ENCODE data around the gene NFYC. TPM values are rescaled to one million over a fixed set of nuclear protein-coding genes. Genes with fewer than 3 reads are reported as not detected.
A peak's percentile ranks its signal among the peaks of the same experiment; 100 is the strongest.

Gene NFYC
- total and polyA plus RNA-seq, 3 donors from 2014 or later = 69.1 to 83.9 (median 70.0) TPM

DNA sequence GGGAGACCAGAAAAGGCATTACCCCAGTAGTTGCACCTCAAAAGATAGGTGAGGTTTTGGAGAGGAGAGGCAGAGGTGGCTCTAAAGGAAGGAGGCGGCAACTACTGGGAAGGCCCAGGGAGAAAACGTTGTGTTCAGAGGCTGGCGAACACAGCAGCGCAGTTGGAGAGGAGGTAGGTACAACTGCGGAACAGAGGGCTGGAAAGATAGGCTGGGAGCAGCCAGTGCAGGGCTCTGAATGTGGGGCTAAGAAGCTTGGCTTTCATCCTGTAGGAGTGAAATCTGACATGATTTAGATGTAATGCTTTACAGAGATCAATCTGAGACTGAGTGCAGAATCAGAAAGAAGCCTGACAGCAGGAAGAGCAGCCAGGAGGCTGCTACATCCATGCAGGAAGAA is 39.0 kb upstream of the NFYC start:
- Histone ChIP-seq H3K27ac (no peak overlapping the region), H3K4me1 (no peaks in the 10 kb centered on the region), H3K9me3 (no peaks in the 10 kb centered on the region), H3K36me3 (ENCODE audit: low read depth, missing control alignments) (no peaks in the 10 kb centered on the region), H3K27me3 (no peaks in the 10 kb centered on the region), H3K4me3 (no peak overlapping the region)
- TF ChIP-seq, protein P1, sequence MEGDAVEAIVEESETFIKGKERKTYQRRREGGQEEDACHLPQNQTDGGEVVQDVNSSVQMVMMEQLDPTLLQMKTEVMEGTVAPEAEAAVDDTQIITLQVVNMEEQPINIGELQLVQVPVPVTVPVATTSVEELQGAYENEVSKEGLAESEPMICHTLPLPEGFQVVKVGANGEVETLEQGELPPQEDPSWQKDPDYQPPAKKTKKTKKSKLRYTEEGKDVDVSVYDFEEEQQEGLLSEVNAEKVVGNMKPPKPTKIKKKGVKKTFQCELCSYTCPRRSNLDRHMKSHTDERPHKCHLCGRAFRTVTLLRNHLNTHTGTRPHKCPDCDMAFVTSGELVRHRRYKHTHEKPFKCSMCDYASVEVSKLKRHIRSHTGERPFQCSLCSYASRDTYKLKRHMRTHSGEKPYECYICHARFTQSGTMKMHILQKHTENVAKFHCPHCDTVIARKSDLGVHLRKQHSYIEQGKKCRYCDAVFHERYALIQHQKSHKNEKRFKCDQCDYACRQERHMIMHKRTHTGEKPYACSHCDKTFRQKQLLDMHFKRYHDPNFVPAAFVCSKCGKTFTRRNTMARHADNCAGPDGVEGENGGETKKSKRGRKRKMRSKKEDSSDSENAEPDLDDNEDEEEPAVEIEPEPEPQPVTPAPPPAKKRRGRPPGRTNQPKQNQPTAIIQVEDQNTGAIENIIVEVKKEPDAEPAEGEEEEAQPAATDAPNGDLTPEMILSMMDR (IDR thresholded peaks at IDR 0.05) = no peak
- TF ChIP-seq POLR2A (IDR thresholded peaks at IDR 0.05) = no peak
- intact Hi-C loops (cut with DNase I; ENCODE audit: low total_unique reads) = no loop called here
- DNase-seq = no peak
- 80 to 87% methylated on average over 5 of the region's 5 CpGs for WGBS, 2 donors

DNA sequence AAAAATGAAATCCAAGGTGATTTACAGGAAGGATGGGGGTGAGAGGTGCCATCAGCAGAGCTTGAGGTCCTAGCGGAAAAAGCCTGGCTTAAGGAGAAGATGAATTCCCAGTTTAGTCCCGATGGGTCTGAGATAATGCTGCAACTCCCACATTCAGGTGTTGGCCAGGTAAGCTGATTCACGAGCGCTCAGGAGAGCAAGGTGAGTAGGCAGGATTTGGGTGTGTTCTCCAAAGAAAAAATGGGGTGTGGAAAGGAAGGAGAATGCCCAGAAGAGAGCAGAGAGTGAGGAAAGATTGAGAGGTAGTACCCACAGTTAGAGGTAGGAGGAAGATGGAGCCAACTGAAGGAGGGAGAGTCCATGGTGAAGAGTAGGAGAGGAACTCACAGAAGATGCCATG is 38.5 kb upstream of the NFYC start:
- no peaks in the 10 kb centered on the region for H3K4me1 ChIP-seq
- WGBS, 2 donors = 88 to 96% methylated on average over 4 of the region's 4 CpGs
- H3K9me3 ChIP-seq = no peaks in the 10 kb centered on the region
- intact Hi-C loops (cut with DNase I; ENCODE audit: low total_unique reads) = no loop called here
- no peaks in the 10 kb centered on the region for H3K27me3 ChIP-seq
- no peak overlapping the region for H3K4me3 ChIP-seq
- H3K36me3 ChIP-seq (ENCODE audit: low read depth, missing control alignments) = no peaks in the 10 kb centered on the region
- DNase-seq = no peak
- TF ChIP-seq, protein P1 (IDR thresholded peaks at IDR 0.05) = no peak
- no peak for TF ChIP-seq POLR2A (IDR thresholded peaks at IDR 0.05)
- H3K27ac ChIP-seq = no peak overlapping the region

DNA sequence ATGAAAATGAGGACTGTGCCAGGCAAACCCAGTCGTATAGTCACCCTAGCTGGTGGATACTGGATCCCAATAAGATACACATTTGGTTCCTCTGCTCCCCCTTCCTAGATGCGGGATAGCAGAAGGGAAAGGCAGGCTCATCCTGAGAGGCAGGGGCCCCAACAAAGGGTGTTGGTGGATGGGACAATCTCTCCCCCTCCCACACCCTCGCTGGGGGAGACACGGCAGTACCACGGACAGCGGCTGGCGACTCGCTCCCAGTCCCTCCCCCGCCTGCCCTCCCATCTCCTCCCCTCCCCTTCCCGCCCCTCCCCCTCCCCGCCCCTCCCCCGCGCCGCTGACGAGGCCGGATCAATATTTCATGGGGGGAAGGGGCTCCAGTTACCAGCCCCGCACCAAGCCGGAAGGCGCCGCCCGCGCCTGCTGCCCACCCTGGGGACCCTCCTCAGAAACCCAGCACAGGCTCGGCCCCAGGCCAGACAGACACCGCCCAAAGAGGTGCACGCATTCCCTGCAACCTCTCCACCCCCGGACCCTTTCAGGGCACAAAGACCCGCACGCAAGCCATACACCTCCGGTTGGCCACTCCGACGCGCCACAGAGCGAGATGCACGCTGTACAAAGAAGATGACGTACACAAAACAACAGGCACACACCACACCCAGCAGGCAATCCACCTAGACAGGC is 37.5 kb upstream of the NFYC start:
- Histone ChIP-seq H3K27me3 (no peaks in the 10 kb centered on the region), H3K36me3 (ENCODE audit: low read depth, missing control alignments) (no peaks in the 10 kb centered on the region), H3K4me3 (no peak overlapping the region), H3K9me3 (no peaks in the 10 kb centered on the region), H3K4me1 (no peaks in the 10 kb centered on the region), H3K27ac (no peak overlapping the region)
- peak; percentile 54 for DNase-seq
- TF ChIP-seq POLR2A (IDR thresholded peaks at IDR 0.05) = no peak
- TF ChIP-seq, protein P1 (IDR thresholded peaks at IDR 0.05) = no peak
- intact Hi-C loops (cut with DNase I; ENCODE audit: low total_unique reads) = no loop called here
- WGBS, 2 donors = 16 to 19% methylated on average over 16 to 19 of the region's 35 CpGs

DNA sequence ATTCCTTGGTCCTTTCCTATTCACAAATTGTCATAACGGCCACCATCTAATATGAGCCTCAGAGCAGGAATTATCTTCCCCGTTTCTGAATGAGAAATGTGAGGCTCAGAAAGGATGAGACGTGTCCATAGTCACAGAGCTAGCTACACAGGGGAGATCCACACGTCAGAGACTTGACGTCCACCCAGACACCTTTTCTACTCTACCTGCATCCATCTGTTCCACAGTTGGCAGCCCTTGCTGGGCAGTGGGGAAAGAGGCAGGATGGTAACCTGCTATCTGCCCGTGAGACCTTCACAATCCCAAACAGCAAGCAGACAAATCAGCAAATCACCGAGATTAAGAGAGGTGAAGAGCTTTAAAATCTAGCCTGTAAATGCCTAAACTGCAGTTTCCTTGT is 34.5 kb upstream of the NFYC start:
- H3K4me3 ChIP-seq = no peak overlapping the region
- no peaks in the 10 kb centered on the region for H3K4me1 ChIP-seq
- intact Hi-C loops (cut with DNase I; ENCODE audit: low total_unique reads) = no loop called here
- H3K9me3 ChIP-seq = no peaks in the 10 kb centered on the region
- 88 to 90% methylated on average over 7 of the region's 7 CpGs for WGBS, 2 donors
- DNase-seq = no peak
- no peaks in the 10 kb centered on the region for H3K36me3 ChIP-seq (ENCODE audit: low read depth, missing control alignments)
- TF ChIP-seq POLR2A (IDR thresholded peaks at IDR 0.05) = no peak
- TF ChIP-seq, protein P1 (IDR thresholded peaks at IDR 0.05) = no peak
- no peaks in the 10 kb centered on the region for H3K27me3 ChIP-seq
- H3K27ac ChIP-seq = no peak overlapping the region
